ENCODE measurements around the gene ERAP2. TPM values are rescaled to one million over a fixed set of nuclear protein-coding genes. Genes with fewer than 3 reads are reported as not detected.

Gene ERAP2
- total and polyA plus RNA-seq, 2 of the 13 experiments (the other 11 are each of a cell fraction or from before 2014, with no cell fraction given): 12.8 to 16.6 TPM

DNA sequence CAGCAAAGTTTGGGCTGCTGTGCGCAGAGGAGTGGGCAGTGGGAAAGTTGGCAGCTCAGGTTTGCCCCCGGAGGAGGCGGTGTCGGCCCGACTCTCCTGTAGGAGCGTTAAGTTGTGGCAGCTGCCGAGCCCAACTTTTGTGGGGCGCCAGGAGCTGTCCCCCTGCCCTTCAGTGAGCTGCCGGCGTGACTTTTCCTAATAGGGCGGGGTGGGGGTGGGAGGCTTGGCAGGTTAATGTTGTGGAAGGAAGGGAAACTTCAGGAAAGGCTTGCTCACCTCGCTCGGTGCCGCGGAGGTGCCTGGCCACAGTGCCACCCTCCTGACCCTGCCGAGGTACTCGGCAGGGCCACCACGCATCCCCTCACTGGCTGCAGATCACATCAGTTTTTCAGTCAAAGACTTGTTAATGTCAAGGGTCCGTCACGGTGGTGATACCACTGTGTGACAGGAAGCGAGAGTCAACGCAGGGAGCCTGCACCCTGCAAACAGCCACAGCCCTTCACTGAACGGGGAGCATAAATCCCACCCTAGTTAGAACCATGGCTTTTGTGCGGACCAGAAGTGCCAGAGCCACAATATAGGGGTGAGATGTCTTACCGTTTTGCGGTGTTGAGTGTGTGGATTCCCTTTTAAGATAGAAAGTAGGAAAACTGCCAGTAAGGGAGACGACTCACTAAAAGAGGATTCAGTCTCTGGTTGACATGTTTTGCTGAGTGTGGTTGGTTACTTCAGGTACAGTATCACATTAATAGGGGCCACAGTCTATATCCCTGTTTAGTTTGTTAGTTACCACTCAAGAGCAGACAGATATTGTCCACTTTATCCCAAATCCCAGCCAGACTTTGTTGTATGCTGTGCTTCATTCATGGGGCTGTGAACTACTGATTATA is 60.4 kb downstream of the ERAP2 start:
- TSS peak; percentile 47 for BruUV-seq (replicated peaks)
- POLR2A ChIA-PET: interaction anchor here (0.7 to 1.6 kb wide), 4 partner anchors 61 to 247 kb away, joined by 3 to 19 read pairs (median 8); partner anchors contain the start of genes ERAP1, ERAP2 and RIOK2
- intact Hi-C loops (cut with micrococcal nuclease; ENCODE audit: unreplicated experiment): loop anchor here (1.0 to 5.0 kb wide), 4 partner anchors 61 to 226 kb away; no protein-coding TSS in a partner anchor
- Histone ChIP-seq H3K27ac (ENCODE audit: extremely low read length, insufficient read depth, low read length) (peak overlapping the region; percentile 95), H3K4me3 (replicated peaks in 1 of 3; ENCODE audit: insufficient read depth in 1 of 3, low read depth in 2 of 3, low read length in 3 of 3) (peak overlapping the region; percentile 60 to 84 (median 68)), H2AFZ (ENCODE audit: low read length) (no peak overlapping the region), H4K20me1 (ENCODE audit: insufficient read depth, low read length) (no peaks in the 10 kb centered on the region), H3K9me3 (ENCODE audit: low read length) (no peaks in the 10 kb centered on the region), H3K79me2 (ENCODE audit: insufficient read depth, low read length) (peaks cover 44% of the 10 kb centered on the region), H3K36me3 (replicated peaks in 1 of 2; ENCODE audit: control insufficient read depth in 1 of 2, insufficient read depth in 2 of 2, low read length in 2 of 2) (no peaks in the 10 kb centered on the region), H3K4me1 (ENCODE audit: insufficient read depth, low read length) (peaks cover 31% of the 10 kb centered on the region), H3K4me2 (ENCODE audit: low read depth, low read length) (peak overlapping the region; percentile 91), H3K27me3 (ENCODE audit: control insufficient read depth in 1 of 2, insufficient read depth in 2 of 2, low read length in 2 of 2) (no peaks in the 10 kb centered on the region), H3K9ac (ENCODE audit: insufficient read depth, low read depth, low read length) (peak overlapping the region; percentile 78)
- WGBS (ENCODE audit: low lambda C conversion rate): 2% methylated on average over 13 of the region's 27 CpGs
- DNase-seq (ENCODE audit: low spot score) (peak; percentile 19), ATAC-seq (peak; percentile 17), FAIRE-seq (no peak)
- CTCF ChIA-PET (ENCODE audit: low intra/inter-chr PET ratio, low total read pairs): no interaction called here
- in situ Hi-C loops (cut with HindIII; ENCODE audit: extremely low pct_ligation_motif_present, low pct_unique_long_range_greater_than_20kb): no loop called here
- TF ChIP-seq HDAC6 (IDR thresholded peaks at IDR 0.05; ENCODE audit: low read depth, low read length) (no peak), GATAD2A (CRISPR knock-in tag; IDR thresholded peaks at IDR 0.05) (0 out of 2 replicates have a peak, but pooled peaks have one; percentile 34), ZNF557 (CRISPR knock-in tag; IDR thresholded peaks at IDR 0.05) (no peak), ZZZ3 (CRISPR knock-in tag; IDR thresholded peaks at IDR 0.05; ENCODE audit: borderline replicate concordance) (no peak), KLF15 (CRISPR knock-in tag; IDR thresholded peaks at IDR 0.05; ENCODE audit: borderline replicate concordance) (no peak), ZNF317 (CRISPR knock-in tag; IDR thresholded peaks at IDR 0.05) (no peak), IRX3 (CRISPR knock-in tag; IDR thresholded peaks at IDR 0.05; ENCODE audit: borderline replicate concordance, low read depth) (0 out of 2 replicates have a peak, but pooled peaks have one; percentile 31), ZFP91 (CRISPR knock-in tag; IDR thresholded peaks at IDR 0.05; ENCODE audit: borderline replicate concordance) (no peak), EZH2 (conservative IDR thresholded peaks at IDR 0.05; ENCODE audit: low read depth, low read length) (no peak), KMT2B (CRISPR knock-in tag; IDR thresholded peaks at IDR 0.05) (no peak), ZNF337 (CRISPR knock-in tag; IDR thresholded peaks at IDR 0.05; ENCODE audit: borderline replicate concordance, low read depth) (no peak), ETV5 (CRISPR knock-in tag; IDR thresholded peaks at IDR 0.05; ENCODE audit: borderline replicate concordance) (0 out of 2 replicates have a peak, but pooled peaks have one; percentile 13), DNMT3B (CRISPR knock-in tag; conservative IDR thresholded peaks at IDR 0.05) (no peak), SRY (CRISPR knock-in tag; IDR thresholded peaks at IDR 0.05) (no peak), HMGXB4 (CRISPR knock-in tag; IDR thresholded peaks at IDR 0.05; ENCODE audit: borderline replicate concordance in 1 of 2, low read depth in 1 of 2) (0 out of 4 replicates have a peak, but pooled peaks of 1 of the 2 experiments have one; percentile 16)
- TF ChIP-seq, protein P1, sequence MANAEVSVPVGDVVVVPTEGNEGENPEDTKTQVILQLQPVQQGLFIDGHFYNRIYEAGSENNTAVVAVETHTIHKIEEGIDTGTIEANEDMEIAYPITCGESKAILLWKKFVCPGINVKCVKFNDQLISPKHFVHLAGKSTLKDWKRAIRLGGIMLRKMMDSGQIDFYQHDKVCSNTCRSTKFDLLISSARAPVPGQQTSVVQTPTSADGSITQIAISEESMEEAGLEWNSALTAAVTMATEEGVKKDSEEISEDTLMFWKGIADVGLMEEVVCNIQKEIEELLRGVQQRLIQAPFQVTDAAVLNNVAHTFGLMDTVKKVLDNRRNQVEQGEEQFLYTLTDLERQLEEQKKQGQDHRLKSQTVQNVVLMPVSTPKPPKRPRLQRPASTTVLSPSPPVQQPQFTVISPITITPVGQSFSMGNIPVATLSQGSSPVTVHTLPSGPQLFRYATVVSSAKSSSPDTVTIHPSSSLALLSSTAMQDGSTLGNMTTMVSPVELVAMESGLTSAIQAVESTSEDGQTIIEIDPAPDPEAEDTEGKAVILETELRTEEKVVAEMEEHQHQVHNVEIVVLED (CRISPR knock-in tag; IDR thresholded peaks at IDR 0.05; ENCODE audit: borderline replicate concordance): no peak
- TF ChIP-seq, protein P2, sequence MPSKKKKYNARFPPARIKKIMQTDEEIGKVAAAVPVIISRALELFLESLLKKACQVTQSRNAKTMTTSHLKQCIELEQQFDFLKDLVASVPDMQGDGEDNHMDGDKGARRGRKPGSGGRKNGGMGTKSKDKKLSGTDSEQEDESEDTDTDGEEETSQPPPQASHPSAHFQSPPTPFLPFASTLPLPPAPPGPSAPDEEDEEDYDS (CRISPR knock-in tag; IDR thresholded peaks at IDR 0.05): no peak

Measured in HepG2 (cell line).